Keratinocyte (primary cell): ENCODE data around the gene CTSZ. TPM values are rescaled to one million over a fixed set of nuclear protein-coding genes. Genes with fewer than 3 reads are reported as not detected.

Experiments
- DNase-seq: peaks from one replicate; pipeline ENCODE4 v3.0.0-alpha.2; 2011; ENCODE audit warnings: low read depth, missing footprints, low spot score
- FAIRE-seq: peaks from 2 replicates; lab custom pipeline; 2011; peaks lifted over from hg19 to GRCh38; lab: Jason Lieb, UNC
- H2AFZ ChIP-seq: 2 replicates; pipeline ENCODE4 v1.6.0; 2012; ENCODE audit warnings: low read length, control low read depth, inconsistent platforms; ENCODE audit not compliant: control insufficient read depth
- H3K27ac ChIP-seq: 2 replicates; pipeline ENCODE4 v1.5.1; 2011; ENCODE audit warnings: low read length; ENCODE audit not compliant: control insufficient read depth, insufficient read depth
- H3K27me3 ChIP-seq: 3 replicates; pipeline ENCODE4 v1.6.0; 2011; ENCODE audit warnings: low read length; ENCODE audit not compliant: control insufficient read depth, insufficient read depth; ENCODE audit errors: extremely low read depth
- H3K36me3 ChIP-seq, 2 experiments: 2 replicates in 1 of 2; 3 replicates in 1 of 2; pipeline ENCODE4 v1.5.1; 2011; ENCODE audit warnings: low read length in 2 of 2, mild to moderate bottlenecking in 1 of 2; ENCODE audit not compliant: control insufficient read depth in 2 of 2, insufficient read depth in 2 of 2; ENCODE audit errors: extremely low read depth in 1 of 2
- H3K4me1 ChIP-seq: 3 replicates; pipeline ENCODE4 v1.5.1; 2011; ENCODE audit warnings: low read length; ENCODE audit not compliant: control insufficient read depth, insufficient read depth; ENCODE audit errors: extremely low read depth
- H3K4me2 ChIP-seq: 3 replicates; pipeline ENCODE4 v1.6.0; 2011; ENCODE audit warnings: low read depth, low read length; ENCODE audit not compliant: control insufficient read depth, insufficient read depth; ENCODE audit errors: extremely low read depth
- H3K4me3 ChIP-seq, 3 experiments: fragments of 200-600 bp in 1 of 3; sonication (generic) in 1 of 3; 2 replicates in 2 of 3; 3 replicates in 1 of 3; pipeline ENCODE4 v1.5.1; 2011 to 2016; ENCODE audit warnings: low read length in 3 of 3, mild to moderate bottlenecking in 3 of 3, control low read depth in 2 of 3, inconsistent platforms in 1 of 3, low read depth in 1 of 3, mixed read lengths in 1 of 3, mixed run types in 1 of 3, moderate library complexity in 1 of 3; ENCODE audit not compliant: control insufficient read depth in 2 of 3, insufficient read depth in 2 of 3; ENCODE audit errors: extremely low read depth in 1 of 3
- H3K79me2 ChIP-seq: 2 replicates; pipeline ENCODE4 v1.6.0; 2012; ENCODE audit warnings: low read length; ENCODE audit not compliant: control insufficient read depth, insufficient read depth
- H3K9ac ChIP-seq: 3 replicates; pipeline ENCODE4 v1.6.0; 2011; ENCODE audit warnings: low read length; ENCODE audit not compliant: control insufficient read depth, insufficient read depth; ENCODE audit errors: extremely low read depth
- H3K9me1 ChIP-seq: 3 replicates; pipeline ENCODE4 v1.6.0; 2011; ENCODE audit warnings: low read length; ENCODE audit not compliant: control insufficient read depth, insufficient read depth; ENCODE audit errors: extremely low read depth
- H3K9me3 ChIP-seq: 2 replicates; pipeline ENCODE4 v1.5.1; 2012; ENCODE audit warnings: low read depth, low read length; ENCODE audit not compliant: control insufficient read depth
- H4K20me1 ChIP-seq: 3 replicates; pipeline ENCODE4 v1.6.0; 2011; ENCODE audit warnings: low read length; ENCODE audit not compliant: control insufficient read depth, insufficient read depth; ENCODE audit errors: extremely low read depth
- CTCF ChIP-seq, 3 experiments: IDR thresholded peaks in 1 of 3; conservative IDR thresholded peaks in 1 of 3; optimal IDR thresholded peaks in 1 of 3; 2 replicates in 2 of 3; 3 replicates in 1 of 3; pipeline versions ENCODE3 to v1.5.1; 2011; ENCODE audit warnings: low read length in 3 of 3, mild to moderate bottlenecking in 3 of 3, moderate library complexity in 2 of 3, control low read depth in 1 of 3, inconsistent platforms in 1 of 3; ENCODE audit not compliant: insufficient read depth in 2 of 3; ENCODE audit errors: extremely low read depth in 1 of 3
- EZH2 ChIP-seq: IDR thresholded peaks from one replicate; pipeline ENCODE4 v1.6.1; 2012; ENCODE audit warnings: inconsistent platforms, mild to moderate bottlenecking, low read length, moderate library complexity
- dilution Hi-C: fragments of 300-500 bp; cut with MboI; formaldehyde crosslinking; loops from one replicate; pipeline ENCODE4 v1.7.0; 2020; ENCODE audit warnings: low sequenced_read_pairs; ENCODE audit not compliant: extremely low pct_ligation_motif_present
- polyA plus RNA-seq, 5 experiments: library from polyadenylated mRNA; depleted of rRNA in 3 of 5; stranded (reverse) in 3 of 5; stranded (forward) in 1 of 5; unstranded in 1 of 5; fragments of >200 nt; gene quantifications; 1 replicate in 1 of 5; 2 replicates in 3 of 5; 3 replicates in 1 of 5; pipeline versions ENCODE4 v1.2.1 to v1.2.3, GENCODE V29; 2011 to 2012; ENCODE audit warnings: missing spikeins in 2 of 5, low read depth in 1 of 5, low replicate concordance in 1 of 5

The CTSZ gene
- polyA plus RNA-seq, 1 donor (not counting 4 experiments of a cell fraction or from before 2014, with no cell fraction given): 138 TPM

GRCh38 chr20:59048681-59049030 lies 41.6 kb upstream of the CTSZ start:
- DNase-seq: no peak
- Histone ChIP-seq H3K4me3 (no peak overlapping the region), H4K20me1 (no peaks in the 10 kb centered on the region), H3K9me1 (no peaks in the 10 kb centered on the region), H3K9me3 (no peaks in the 10 kb centered on the region), H3K4me1 (peaks cover 3% of the 10 kb centered on the region), H3K4me2 (no peak overlapping the region), H3K27me3 (no peaks in the 10 kb centered on the region), H3K9ac (no peak overlapping the region), H3K36me3 (no peaks in the 10 kb centered on the region), H3K79me2 (no peaks in the 10 kb centered on the region), H2AFZ (no peak overlapping the region), H3K27ac (no peak overlapping the region)
- no peak for TF ChIP-seq EZH2
- no peak for TF ChIP-seq CTCF (optimal IDR thresholded peaks at IDR 0.05 in 1 of 3, IDR thresholded peaks at IDR 0.05 in 1 of 3, conservative IDR thresholded peaks at IDR 0.05 in 1 of 3; ENCODE audit: extremely low read depth in 1 of 3, insufficient read depth in 2 of 3, low read length in 3 of 3)
- dilution Hi-C loops: no loop called here
- no peak for FAIRE-seq

- Histone ChIP-seq H3K79me2 (no peaks in the 10 kb centered on the region), H3K4me3 (no peak overlapping the region), H3K4me1 (peaks cover 9% of the 10 kb centered on the region), H3K4me2 (no peak overlapping the region), H3K9me3 (no peaks in the 10 kb centered on the region), H3K27ac (no peak overlapping the region), H3K9ac (no peak overlapping the region), H3K27me3 (no peaks in the 10 kb centered on the region), H2AFZ (no peak overlapping the region), H3K9me1 (peaks cover 2% of the 10 kb centered on the region), H4K20me1 (no peaks in the 10 kb centered on the region), H3K36me3 (no peaks in the 10 kb centered on the region)
- no peak for TF ChIP-seq EZH2
- TF ChIP-seq CTCF (optimal IDR thresholded peaks at IDR 0.05 in 1 of 3, IDR thresholded peaks at IDR 0.05 in 1 of 3, conservative IDR thresholded peaks at IDR 0.05 in 1 of 3; ENCODE audit: extremely low read depth in 1 of 3, insufficient read depth in 2 of 3, low read length in 3 of 3): no peak
- FAIRE-seq: no peak
- DNase-seq: no peak
- dilution Hi-C loops: no loop called here
Observed at GRCh38 chr20:59047938-59048680, 41.1 kb upstream of the CTSZ start.
